GM21619 (cell line): Measurements from ENCODE around the gene GCH1.
"Not testable (repeated sequence)": the region's sequence is repeated elsewhere in the genome, so short reads cannot be mapped to it uniquely, and the experiment has no call there.

Source experiments
- ATAC-seq: cut with Tn5 transposase; IDR thresholded peaks from one replicate; pipeline ENCODE4 v1.9.1; 2021; ENCODE audit not compliant: unreplicated experiment

The GCH1 gene, protein sequence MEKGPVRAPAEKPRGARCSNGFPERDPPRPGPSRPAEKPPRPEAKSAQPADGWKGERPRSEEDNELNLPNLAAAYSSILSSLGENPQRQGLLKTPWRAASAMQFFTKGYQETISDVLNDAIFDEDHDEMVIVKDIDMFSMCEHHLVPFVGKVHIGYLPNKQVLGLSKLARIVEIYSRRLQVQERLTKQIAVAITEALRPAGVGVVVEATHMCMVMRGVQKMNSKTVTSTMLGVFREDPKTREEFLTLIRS

DNA sequence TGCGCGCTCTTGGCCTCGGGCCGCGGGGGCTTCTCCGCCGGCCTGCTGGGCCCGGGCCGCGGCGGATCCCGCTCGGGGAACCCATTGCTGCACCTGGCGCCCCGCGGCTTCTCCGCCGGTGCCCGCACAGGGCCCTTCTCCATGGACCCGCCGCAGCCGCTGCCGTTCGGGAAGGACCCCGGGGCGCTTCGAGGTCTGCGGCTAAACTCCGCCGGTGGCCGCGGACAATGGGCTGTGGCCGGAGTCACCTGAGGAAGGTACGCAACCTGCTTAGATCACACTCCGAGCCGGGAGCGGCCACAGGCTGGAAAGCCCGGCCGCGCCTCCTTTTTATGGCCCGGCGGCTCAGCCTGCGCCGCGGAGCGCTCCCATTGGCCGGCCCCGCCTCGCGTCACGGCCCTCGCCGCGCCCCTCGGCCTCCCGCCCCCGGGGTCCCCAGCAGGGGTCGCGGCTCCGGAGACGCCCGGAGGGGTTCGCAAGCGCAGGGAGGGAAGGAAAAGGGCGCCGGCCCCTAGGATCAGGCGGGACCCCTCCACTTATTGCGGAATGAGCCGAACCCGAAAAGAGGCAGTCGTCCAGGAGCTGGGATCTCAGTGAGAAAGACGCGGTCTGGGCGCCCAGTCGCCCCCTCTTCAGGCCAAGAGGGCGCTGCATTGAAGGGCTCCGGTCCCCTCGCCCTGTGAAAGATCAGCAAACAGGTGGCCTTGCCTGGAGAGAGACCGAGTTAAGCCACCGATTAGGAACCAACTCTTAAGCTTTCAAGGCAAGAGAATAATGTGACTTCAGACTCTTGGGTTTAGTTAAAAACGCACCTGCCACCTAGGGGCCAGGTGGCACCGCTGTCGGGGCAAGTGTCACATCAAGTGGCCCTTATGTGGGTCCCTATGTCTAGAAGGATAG is at the start of gene GCH1:
Gene GCH1 (minus strand): TSS at position 306 of the 900 bp plus-strand sequence. CDS start 163 bp downstream, at position 143.
- peak; percentile 78 for ATAC-seq

DNA sequence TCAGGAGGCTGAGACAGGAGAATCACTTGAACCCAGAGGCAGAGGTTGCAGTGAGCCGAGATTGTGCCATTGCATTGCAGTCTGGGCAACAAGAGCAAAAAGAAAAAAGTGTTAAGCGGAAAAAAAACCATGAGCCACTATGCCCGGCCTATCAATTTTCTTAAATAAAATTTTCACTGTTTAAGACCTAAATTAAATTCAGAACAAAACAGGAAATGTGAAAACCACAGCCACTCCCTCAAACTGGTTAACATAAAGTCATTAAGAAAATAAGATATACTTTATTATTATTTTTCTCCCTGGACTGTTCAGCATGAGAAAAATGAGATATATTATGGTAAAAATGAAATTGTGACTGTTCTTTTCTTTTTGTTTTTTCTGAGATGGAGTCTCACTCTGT is 44.6 kb upstream of the GCH1 start:
- ATAC-seq, result no peak

DNA sequence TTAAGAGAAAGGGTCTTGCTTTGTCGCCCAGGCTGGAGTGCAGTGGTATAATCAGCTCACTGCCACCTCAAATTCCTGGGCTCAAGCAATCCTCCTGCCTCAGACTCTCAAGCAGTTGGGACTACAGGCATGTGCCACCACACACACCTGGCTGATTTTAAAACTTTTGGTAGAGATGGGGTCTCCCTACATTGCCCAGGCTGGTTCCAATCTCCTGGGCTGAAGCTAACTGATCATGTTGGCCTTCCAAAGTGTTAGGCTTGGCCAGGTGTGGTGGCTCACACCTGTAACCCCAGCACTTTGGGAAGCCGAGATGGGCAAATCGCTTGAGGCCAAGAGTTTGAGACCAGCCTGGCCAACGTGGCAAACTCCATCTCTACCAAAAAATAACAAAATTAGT is 43.9 kb upstream of the GCH1 start:
- no peak for ATAC-seq

DNA sequence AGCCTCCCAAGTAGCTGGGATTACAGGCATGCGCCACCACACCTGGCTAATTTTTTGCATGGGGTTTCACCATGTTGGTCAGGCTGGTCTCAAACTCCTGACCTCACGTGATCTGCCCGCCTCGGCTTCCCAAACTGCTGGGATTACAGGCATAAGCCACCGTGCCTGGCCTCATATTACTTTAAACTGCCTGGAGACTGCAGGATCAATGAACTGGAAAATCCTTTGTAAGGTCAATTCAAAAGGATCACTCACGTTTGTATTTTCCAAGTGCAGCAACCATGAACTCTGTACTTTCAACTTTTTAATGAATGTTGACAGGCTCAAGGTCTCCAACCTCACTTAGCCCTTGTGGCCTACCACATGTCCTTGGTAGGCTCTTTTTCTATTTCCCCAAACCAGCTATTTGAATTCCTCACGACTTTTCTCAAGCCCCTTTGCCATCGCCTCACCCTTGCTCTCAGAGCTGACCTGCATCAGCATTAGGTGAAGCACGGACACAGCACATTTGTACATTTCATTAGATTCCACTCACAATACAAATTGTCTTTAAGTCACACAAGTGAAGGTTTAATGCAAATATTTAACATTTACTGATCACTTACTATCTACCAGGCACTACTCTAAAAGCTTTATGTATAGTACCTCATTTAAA is 42.2 kb upstream of the GCH1 start:
- ATAC-seq, result no peak

DNA sequence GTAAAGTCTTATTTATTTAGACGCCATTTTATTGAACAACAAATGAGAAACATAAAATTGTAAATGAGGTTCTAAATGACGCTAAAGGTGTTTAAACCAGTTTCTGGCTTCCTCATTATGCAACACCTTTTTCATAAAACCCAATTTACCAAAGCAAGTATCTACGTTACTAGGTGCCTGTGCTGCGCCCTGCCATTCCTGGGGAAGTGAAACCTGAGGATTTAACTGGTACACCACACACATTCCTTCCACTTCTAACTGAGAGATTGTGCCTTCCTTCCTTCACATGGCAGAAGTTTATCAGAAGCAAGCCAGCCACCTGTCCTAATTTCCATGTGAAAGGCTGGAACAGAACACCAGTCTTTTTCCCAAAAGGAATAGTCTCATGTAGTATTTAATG is 40.3 kb upstream of the GCH1 start:
- ATAC-seq, result no peak

DNA sequence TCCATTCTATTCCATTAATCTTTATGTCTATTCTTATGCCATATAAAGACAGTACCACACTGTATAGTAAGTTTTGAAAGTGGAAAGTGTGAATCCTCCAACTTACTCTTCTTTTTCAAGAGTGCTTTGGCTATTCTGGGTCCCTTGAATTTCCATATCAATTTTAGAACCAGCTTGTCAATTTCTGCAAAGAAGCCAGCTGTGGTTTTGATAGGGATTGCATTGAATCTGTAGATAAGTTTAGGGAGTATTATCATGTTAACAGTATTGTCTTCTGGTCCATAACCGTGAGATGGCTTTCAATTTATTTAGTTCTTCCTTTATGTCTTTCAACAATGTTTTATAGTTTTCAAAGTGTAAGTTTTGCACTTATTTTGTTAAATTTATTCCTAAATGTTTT is 34.2 kb upstream of the GCH1 start:
- ATAC-seq, result no peak

DNA sequence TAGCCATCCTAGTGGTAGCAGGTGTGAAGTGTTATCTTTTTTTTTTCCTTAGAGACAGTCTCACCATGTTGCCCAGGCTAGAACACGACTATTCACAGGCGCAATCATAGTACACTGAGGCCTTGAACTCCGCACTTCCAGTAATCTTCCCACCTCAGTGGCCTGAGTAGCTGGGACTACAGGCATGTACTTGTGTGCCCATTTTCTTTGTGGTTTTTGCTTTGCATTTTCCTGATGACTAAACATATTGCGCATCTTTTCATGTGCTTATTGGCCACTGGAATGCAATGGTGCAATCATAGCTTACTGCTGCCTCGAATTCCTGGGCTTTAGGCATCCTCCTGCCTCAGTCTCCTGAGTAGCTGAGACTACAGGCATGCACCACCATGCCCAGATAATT is 33.3 kb upstream of the GCH1 start:
- ATAC-seq, result no peak

DNA sequence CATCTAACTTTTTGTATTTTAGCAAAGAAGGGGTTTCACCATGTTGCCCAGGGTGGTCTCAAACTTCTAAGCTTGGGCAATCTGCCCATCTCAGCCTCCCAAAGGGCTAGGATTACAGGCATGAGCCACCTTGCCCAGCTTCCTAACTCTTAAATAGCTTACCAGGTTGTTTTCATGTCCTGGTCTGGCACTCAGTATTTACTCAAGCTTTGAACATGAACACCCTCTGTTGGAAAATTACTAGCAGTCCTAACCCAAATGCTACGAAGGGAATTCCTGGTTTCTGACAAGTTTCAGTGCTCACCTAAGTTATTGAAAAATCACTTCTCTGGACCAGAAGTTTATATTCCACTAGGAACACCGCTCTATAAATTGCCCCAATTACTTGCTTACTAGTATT is 32.5 kb upstream of the GCH1 start:
- no peak for ATAC-seq

DNA sequence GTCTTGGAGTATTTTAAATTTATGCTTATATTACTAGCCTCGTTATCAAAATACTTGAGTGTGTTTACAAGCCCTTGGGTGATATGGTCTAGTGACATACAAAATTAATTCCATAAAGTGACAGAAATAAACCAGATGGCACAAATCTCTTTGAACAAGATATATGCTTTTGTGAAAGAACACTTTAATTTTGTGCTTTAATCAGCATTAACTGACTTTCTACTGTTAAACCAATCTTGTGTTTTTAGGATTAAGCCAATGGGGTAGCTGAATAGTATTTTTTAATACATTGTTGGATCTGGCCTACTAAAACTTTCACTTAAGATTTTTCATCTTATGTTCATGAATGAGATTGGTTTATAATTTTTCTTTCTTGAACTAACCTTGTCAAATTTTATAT is 30.4 kb upstream of the GCH1 start:
- no peak for ATAC-seq

DNA sequence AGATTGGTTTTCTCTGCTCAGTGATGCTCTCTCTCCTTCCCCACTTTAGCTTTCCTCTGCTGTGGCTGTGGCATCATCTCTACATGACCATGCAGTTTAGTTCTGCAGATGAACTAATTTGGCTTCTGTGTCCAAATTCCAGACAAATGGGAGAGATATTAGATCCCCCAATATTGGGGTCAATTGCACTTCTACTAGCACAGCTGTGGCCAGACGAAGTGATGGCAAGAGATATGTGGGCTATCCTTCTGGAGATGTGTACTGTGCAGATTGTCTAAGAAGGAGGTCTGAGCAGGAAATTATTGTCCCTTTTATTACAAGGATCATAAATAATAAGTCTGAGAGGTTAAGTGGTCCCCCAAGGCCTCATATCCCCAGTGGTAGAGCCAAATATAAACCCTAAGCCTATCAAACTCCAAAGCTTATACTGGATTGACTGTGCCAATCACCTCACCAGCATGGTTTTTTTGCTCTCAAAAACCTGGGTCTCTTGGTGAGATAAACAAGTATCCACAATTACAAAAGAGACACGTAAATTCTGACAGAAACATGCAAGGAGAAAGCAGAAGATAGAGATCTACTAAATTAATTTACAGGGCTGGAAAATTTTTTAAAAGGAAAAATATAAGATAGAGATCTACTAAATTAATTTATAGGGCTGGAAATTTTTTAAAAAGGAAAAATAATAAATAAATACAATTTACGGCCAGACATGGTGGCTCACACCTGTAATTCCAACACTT is 29.1 kb upstream of the GCH1 start:
- no peak for ATAC-seq

DNA sequence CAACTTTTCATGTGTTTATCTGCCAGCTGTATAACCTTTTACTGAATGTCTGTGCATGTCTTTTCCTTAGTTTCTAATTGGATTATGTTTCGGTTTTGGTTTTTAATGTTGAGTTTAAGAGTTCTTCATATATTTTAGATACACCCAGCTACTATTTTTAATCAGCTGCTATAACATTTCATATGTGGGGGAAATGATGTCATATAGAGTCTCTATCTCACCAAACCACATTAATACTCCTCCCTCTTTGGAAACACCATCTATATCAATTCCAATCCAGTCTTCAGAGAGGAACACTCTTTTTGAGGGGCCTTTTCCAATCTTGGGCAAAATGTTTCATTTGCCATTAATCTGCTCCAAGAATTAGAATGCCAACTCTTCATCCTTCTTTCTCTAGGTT is 28.5 kb upstream of the GCH1 start:
- ATAC-seq, result no peak

DNA sequence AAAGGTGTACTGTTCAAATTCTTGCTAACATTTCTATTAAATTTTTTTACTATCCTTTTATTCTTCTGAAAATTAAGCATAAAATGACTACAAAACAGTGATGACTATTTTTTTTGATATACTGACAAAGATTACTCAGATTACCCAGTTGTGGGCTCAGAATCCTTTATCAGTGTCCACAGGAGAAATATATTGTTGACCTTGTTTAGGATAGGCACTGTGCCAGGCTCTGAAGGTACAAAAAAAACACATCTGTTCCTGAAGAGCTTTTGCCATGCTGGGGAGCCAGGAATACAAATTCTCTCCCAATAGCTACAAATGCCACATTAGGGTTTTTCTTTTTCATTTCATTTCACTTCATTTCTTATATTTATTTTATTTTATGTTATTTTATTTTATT is 26.9 kb upstream of the GCH1 start:
- ATAC-seq, result no peak

DNA sequence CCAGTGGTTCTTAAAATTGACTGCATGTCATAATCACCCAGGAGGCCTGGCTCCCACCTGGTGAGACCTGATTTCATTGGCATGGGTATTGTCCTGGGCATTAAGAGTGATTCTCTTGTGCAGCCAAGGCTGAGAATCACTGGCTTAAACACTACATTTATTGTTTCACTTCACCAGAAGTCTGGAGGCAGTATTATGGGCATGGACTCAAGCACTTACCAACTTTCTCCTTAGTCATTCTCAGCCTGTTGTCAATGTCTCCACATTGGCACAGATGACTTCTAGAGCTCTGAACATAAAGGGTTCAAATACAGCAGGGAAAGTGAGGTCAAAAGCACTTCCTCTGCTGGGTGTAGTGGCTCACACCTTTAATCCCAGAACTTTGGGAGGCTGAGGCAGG is 25.6 kb upstream of the GCH1 start:
- no peak for ATAC-seq

DNA sequence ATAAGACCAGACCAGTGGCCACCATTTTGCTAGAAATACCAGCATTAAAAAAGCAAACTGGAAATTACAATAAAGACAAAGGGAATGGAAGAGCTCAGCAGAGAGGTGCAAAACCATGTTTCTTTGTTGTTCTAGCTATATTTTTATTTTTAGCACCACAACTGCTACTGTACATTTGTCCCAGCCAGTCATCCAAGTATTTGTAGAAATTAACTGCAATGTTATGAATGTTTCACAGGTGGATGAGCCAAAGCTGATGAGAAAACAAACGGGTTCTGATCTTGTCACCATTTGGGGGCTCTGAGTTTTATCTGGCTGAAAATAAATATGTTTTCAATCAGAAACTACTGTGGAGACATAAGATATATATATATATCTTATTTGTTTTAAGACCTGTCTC is 24.9 kb upstream of the GCH1 start:
- ATAC-seq, result no peak

DNA sequence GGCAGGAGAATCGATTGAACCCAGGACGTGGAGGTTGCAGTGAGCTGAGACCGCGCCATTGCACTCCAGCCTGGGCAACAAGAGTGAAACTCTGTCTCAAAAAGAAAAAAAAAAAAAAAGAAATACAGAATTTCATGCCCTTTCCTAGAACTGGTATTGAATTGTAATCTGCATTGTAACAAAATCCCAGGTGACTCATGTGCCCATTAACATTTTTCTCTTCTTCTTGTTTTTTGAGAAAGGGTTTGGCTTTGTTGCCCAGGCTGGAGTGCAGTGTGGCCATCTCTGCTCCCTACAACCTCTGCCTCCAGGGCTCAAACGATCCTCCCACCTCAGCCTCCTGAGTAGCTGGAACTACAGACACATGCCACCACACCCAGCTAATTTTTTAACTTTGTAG is 23.9 kb upstream of the GCH1 start:
- not testable (repeated sequence) for ATAC-seq

DNA sequence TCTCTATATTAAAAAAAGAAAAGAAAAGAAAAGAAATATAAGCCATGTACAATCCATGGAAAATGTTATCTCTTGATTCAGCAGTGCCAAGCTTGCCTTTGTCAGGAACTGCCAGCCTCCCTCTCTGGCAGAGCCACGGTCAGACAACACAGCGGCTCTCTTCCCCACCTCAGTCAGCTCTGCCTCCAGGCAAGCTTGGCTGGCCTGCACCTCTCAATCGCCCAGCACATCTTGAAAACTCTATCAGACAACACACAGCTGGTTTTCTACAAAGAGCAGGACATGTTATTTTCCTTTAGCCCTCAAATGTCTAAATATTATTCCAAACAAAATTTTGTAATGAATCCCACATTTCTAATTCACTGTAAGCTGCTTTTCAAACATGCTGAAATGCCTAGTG is 20.0 kb upstream of the GCH1 start:
- ATAC-seq, result no peak

DNA sequence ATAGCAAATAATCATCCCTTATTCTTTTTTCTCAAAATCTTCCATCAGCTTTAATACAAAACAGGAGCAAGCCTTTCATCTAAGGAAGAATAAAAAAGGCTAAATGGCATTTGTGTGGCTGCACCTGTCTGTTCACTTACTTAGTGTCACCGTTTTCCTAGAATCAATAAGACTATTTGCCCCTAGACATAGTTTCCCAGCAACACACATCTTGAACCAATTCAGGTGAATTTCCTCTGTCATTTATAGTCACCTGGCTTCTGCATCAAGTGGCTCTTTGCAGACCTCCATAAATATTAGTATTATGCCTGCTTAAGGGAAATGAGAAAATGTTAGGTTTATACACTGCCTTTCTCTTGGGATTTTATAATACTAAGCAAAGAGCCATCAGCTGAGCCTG is 17.4 kb upstream of the GCH1 start:
- no peak for ATAC-seq

DNA sequence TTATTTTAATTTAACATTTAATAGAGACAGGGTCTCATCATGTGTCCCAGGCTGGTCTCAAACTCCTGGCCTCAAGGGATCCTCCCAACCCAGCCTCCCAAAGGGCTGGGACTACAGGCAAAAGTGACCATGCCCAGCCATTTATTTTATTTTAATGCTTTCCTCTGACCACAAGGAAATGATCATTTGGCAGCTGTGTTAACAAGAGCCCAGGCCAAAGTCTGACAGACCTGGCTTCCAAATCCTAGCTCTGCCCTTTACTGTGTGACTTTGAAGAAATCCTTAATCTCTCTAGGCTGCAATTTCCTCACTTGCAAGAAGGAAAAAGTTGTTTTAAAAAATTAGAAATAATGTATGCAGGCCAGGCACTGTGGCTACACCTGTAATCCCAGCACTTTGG is 16.7 kb upstream of the GCH1 start:
- ATAC-seq, result no peak

DNA sequence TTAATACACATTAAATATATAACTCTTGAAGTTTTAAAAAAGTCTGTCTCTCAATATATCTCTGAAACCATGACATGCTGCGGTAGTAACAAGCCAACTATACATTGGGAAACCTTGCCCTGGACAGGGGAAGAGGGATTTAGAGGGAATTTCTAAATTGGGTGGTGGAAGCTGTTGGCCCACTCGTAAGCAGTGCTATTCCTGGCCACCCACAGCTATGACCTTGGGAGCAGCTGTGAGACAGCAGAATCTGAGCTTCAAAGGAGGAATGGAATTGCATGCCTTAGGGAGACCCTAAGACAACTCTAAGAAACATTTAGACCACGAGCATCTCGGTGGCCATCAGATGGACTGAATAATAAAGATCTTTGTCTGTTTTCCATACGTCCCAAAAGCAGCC is 15.8 kb upstream of the GCH1 start:
- ATAC-seq, result no peak

DNA sequence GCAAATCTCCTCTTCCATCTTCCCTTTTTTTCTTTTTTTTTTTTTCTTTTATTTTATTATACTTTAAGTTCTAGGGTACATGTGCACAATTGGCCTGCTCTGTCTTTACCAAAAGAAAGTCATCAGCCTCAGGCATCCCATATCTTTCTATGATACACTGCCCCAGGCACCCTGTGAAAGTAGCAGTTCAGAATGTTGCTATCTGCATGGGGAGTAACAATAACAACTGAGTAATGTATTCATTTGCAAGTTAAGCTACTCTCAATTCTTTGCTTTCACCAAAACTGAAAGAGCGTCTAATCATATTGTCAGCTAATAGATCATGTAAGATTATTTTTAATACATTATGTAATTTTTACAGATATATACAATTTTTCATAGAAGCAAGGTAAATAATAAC is 13.5 kb upstream of the GCH1 start:
- ATAC-seq, result no peak

DNA sequence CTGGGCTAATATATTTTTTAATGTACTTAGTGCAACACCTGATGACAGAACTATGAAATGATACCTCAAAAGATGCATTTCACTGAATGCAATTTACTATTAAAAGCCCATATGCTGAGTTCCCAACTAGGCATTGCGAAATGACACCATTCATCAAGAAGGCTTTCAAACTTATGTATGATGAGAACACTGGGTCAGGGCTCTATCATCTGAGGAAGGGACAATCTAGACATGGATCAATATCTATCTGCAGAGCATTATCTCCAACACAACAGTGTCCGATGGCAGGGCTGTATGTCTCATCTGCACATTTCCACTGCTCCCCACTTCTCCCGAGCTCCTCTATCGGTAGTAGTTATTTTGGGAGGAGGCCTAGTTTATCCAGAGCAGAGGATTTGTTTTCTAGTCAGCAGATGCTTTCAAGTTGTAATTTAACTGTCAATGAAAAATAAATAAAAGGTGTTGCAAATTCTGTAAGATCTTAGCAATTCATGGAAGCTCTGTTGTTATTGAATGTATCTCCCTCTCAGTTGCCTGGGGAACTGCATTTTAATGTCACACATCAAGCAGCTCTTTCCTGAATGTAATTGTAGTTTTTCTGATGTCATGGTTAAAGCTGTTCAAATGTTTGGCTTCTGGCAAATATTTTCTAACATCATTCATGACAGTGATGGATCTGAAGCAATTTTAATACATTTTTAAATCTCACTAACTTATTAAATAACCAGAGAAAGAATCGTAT is 7.4 kb upstream of the GCH1 start:
- no peak for ATAC-seq
